BLaER1 treated with 17β-estradiol and CSF1 and Interleukin-3, amounts not matched to agents 10 nM and 100 nM (cell line): ENCODE measurements around the gene PI4KB.

Experiments
- H3K27ac ChIP-seq, 11 experiments: shearing (Covaris generic); formaldehyde crosslinking; 2 replicates each; pipeline ENCODE4 v1.8.1; 2022
- H3K27me3 ChIP-seq, 11 experiments: shearing (Covaris generic); formaldehyde crosslinking; 2 replicates each; pipeline ENCODE4 v1.8.1; 2022
- H3K36me3 ChIP-seq, 11 experiments: shearing (Covaris generic); formaldehyde crosslinking; 2 replicates each; pipeline ENCODE4 v1.8.1; 2022
- H3K4me1 ChIP-seq, 10 experiments: shearing (Covaris generic); formaldehyde crosslinking; 2 replicates each; pipeline ENCODE4 v1.8.1; 2022
- H3K4me2 ChIP-seq, 11 experiments: shearing (Covaris generic); formaldehyde crosslinking; 2 replicates each; pipeline ENCODE4 v1.8.1; 2022
- H3K4me3 ChIP-seq, 10 experiments: shearing (Covaris generic); formaldehyde crosslinking; 2 replicates each; pipeline ENCODE4 v1.8.1; 2022
- H3K9ac ChIP-seq, 11 experiments: shearing (Covaris generic); formaldehyde crosslinking; 2 replicates each; pipeline ENCODE4 v1.8.1; 2022
- H3K9me3 ChIP-seq, 11 experiments: shearing (Covaris generic); formaldehyde crosslinking; replicated peaks in 1 of 11; 2 replicates each; pipeline ENCODE4 v1.8.1; 2022
- H4K20me1 ChIP-seq, 11 experiments: shearing (Covaris generic); formaldehyde crosslinking; 2 replicates each; pipeline ENCODE4 v1.8.1; 2022
- Cebpa-rat ChIP-seq, 11 experiments: shearing (Covaris generic); IDR thresholded peaks; 2 replicates each; pipeline ENCODE4 v1.8.1; 2022

PI4KB gene

DNA sequence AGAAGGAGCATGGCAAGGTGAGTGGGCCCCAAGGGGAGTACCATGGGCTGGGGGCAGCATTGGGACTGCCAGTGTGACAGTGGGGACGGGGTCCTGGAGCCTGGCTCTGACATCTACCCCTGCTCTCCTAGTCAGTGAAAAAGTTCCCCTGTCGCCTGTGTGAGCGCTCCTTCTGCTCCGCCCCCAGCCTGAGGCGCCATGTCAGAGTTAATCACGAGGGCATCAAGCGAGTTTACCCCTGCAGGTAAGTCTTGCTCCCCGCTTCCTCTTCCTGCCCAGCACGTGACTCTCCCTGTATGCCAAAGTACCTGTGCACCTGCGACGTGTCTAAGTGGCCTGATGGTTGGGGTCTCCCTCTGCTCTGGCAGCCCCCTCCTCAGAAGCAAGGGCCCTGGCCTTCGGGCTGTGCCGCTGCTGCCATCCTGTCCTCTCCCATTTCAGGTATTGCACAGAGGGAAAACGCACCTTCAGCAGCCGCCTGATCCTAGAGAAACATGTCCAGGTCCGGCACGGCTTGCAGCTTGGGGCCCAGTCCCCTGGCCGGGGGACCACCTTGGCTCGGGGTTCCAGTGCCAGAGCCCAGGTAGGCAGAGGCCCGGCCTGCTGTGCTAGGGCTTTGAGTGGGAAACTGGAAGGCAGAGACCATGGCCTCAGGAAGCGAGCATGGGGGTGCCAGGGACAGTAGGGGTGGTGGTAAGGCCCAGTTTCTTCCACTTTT is 37.1 kb downstream of the PI4KB start:
- peaks cover 47 to 97% (median 70%) of the 10 kb centered on the region in 11 experiments for H4K20me1 ChIP-seq
- no peaks in the 10 kb centered on the region for H3K9me3 ChIP-seq
- peak overlapping the region in 10 of 11 experiments; percentile 37 to 60 (median 50); a peak in 14 of 22 replicates for H3K9ac ChIP-seq
- no peak for TF ChIP-seq Cebpa-rat (IDR thresholded peaks at IDR 0.05)
- no peaks in the 10 kb centered on the region for H3K27me3 ChIP-seq
- H3K27ac ChIP-seq = peak overlapping the region in 8 of 11 experiments; percentile 17 to 61 (median 50); a peak in 14 of 22 replicates
- H3K4me1 ChIP-seq = peaks cover 50 to 75% (median 70%) of the 10 kb centered on the region in 10 experiments
- H3K36me3 ChIP-seq = peaks cover 85 to 97% (median 95%) of the 10 kb centered on the region in 11 experiments
- H3K4me2 ChIP-seq = peak overlapping the region; percentile 42 to 75 (median 61)
- H3K4me3 ChIP-seq = no peak overlapping the region; a peak in 1 of 20 replicates

DNA sequence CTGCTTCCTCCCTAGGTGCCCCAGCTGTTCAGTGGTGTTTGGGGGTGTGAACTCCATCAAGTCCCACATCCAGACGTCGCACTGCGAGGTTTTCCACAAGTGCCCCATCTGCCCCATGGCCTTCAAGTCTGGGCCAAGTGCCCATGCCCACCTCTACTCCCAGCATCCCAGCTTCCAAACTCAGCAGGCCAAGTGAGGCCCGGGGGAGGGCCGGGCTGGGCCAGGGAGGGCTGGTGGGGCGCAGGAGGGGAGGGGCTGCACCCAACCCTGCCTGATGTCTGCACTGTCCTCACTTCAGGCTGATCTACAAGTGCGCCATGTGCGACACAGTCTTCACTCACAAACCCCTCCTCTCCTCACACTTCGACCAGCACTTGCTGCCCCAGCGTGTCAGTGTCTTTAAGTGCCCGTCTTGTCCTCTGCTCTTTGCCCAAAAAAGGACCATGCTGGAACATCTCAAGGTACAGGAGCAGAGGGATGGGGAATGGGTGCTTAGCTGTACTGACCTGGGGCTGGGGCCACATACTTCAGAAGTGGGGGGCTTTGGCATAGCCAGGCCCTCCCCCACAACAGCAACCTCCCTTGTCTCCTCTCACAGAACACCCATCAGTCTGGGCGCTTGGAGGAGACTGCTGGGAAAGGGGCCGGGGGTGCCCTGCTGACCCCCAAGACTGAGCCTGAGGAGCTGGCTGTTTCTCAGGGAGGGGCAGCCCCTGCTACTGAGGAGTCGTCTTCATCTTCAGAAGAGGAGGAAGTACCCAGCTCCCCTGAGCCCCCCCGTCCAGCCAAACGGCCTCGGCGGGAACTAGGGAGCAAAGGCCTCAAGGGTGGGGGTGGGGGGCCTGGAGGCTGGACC is 37.9 kb downstream of the PI4KB start:
- H3K4me2 ChIP-seq = peak overlapping the region; percentile 42 to 75 (median 61)
- no peak overlapping the region; a peak in 1 of 20 replicates for H3K4me3 ChIP-seq
- peak overlapping the region; percentile 11 to 60 (median 50); a peak in 15 of 22 replicates for H3K9ac ChIP-seq
- TF ChIP-seq Cebpa-rat (IDR thresholded peaks at IDR 0.05) = no peak
- H4K20me1 ChIP-seq = peaks cover 55 to 97% (median 78%) of the 10 kb centered on the region in 11 experiments
- H3K36me3 ChIP-seq = peaks cover 84 to 97% (median 93%) of the 10 kb centered on the region in 11 experiments
- H3K9me3 ChIP-seq = no peaks in the 10 kb centered on the region
- H3K27ac ChIP-seq = peak overlapping the region in 8 of 11 experiments; percentile 17 to 61 (median 45); a peak in 14 of 22 replicates
- H3K4me1 ChIP-seq = peaks cover 51 to 75% (median 68%) of the 10 kb centered on the region in 10 experiments
- H3K27me3 ChIP-seq = no peaks in the 10 kb centered on the region

DNA sequence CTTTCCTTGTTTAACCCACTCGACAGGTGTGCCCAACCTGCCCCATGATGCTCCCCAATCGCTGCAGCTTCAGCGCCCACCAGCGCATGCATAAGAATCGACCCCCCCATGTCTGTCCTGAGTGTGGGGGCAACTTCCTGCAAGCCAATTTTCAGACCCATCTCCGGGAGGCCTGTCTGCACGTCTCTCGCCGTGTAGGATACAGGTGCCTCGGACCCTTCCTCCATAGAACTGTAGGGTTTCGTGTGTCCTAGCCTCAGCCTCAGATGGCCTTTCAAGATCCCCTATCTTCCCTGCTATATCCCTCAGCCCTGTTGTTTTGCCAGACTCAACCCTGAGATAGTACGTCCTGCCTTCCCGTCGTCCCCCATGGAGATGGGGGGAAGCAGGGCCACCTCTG is 38.7 kb downstream of the PI4KB start:
- H3K4me1 ChIP-seq = peaks cover 51 to 75% (median 68%) of the 10 kb centered on the region in 10 experiments
- no peak for TF ChIP-seq Cebpa-rat (IDR thresholded peaks at IDR 0.05)
- no peak overlapping the region for H3K4me3 ChIP-seq
- H3K9ac ChIP-seq = peak overlapping the region in 3 of 11 experiments; percentile 6 to 60 (median 55); a peak in 2 of 22 replicates
- no peaks in the 10 kb centered on the region for H3K27me3 ChIP-seq
- peaks cover 63 to 97% (median 83%) of the 10 kb centered on the region in 11 experiments for H4K20me1 ChIP-seq
- H3K4me2 ChIP-seq = peak overlapping the region in 9 of 11 experiments; percentile 19 to 75 (median 61); a peak in 15 of 22 replicates
- H3K36me3 ChIP-seq = peaks cover 76 to 92% (median 85%) of the 10 kb centered on the region in 11 experiments
- peak overlapping the region in 2 of 11 experiments; percentile 34 to 56; a peak in 2 of 22 replicates for H3K27ac ChIP-seq
- H3K9me3 ChIP-seq = no peaks in the 10 kb centered on the region

DNA sequence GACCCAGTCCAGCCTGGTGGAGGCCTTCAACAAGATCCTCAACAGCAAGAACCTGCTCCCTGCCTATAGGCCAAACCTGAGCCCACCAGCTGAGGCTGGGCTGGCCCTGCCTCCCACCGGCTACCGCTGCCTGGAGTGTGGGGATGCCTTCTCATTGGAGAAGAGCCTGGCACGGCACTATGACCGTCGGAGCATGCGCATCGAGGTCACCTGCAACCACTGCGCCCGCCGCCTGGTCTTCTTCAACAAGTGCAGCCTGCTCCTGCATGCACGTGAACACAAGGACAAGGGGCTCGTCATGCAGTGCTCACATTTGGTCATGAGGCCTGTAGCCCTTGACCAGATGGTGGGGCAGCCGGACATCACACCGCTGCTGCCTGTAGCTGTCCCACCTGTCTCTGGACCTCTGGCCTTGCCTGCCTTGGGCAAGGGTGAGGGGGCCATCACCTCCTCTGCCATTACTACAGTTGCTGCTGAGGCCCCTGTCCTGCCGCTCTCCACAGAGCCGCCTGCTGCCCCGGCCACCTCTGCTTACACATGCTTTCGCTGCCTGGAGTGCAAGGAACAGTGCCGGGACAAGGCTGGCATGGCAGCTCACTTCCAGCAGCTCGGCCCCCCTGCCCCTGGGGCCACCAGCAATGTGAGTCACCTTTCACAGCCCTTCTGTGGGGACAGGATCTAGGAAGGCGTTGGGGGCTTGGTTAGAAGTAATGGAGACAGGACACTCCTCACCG is 39.3 kb downstream of the PI4KB start:
- Histone ChIP-seq H3K4me1 (peaks cover 48 to 75% (median 68%) of the 10 kb centered on the region in 10 experiments), H3K4me3 (no peak overlapping the region), H3K27ac (no peak overlapping the region), H3K9ac (no peak overlapping the region), H3K4me2 (peak overlapping the region in 6 of 11 experiments; percentile 58 to 75 (median 66); a peak in 4 of 22 replicates), H4K20me1 (peaks cover 63 to 97% (median 82%) of the 10 kb centered on the region in 11 experiments), H3K36me3 (peaks cover 72 to 86% (median 79%) of the 10 kb centered on the region in 11 experiments), H3K27me3 (no peaks in the 10 kb centered on the region), H3K9me3 (no peaks in the 10 kb centered on the region)
- no peak for TF ChIP-seq Cebpa-rat (IDR thresholded peaks at IDR 0.05)

DNA sequence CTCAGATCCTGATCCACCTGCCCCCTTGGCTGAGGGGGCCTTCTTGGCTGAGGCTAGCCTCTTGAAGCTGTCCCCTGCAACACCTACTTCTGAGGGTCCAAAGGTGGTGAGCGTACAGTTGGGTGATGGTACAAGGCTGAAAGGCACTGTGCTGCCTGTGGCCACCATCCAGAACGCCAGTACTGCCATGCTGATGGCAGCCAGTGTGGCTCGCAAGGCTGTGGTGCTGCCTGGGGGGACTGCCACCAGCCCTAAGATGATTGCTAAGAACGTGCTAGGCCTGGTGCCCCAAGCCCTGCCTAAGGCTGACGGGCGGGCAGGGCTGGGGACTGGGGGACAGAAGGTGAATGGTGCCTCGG is 39.9 kb downstream of the PI4KB start:
- Histone ChIP-seq H4K20me1 (peaks cover 60 to 91% (median 81%) of the 10 kb centered on the region in 11 experiments), H3K4me1 (peaks cover 41 to 69% (median 62%) of the 10 kb centered on the region in 10 experiments), H3K9ac (no peak overlapping the region), H3K27me3 (no peaks in the 10 kb centered on the region), H3K36me3 (peaks cover 68 to 80% (median 76%) of the 10 kb centered on the region in 11 experiments), H3K4me3 (no peak overlapping the region), H3K27ac (no peak overlapping the region), H3K4me2 (no peak overlapping the region), H3K9me3 (no peaks in the 10 kb centered on the region)
- no peak for TF ChIP-seq Cebpa-rat (IDR thresholded peaks at IDR 0.05)

DNA sequence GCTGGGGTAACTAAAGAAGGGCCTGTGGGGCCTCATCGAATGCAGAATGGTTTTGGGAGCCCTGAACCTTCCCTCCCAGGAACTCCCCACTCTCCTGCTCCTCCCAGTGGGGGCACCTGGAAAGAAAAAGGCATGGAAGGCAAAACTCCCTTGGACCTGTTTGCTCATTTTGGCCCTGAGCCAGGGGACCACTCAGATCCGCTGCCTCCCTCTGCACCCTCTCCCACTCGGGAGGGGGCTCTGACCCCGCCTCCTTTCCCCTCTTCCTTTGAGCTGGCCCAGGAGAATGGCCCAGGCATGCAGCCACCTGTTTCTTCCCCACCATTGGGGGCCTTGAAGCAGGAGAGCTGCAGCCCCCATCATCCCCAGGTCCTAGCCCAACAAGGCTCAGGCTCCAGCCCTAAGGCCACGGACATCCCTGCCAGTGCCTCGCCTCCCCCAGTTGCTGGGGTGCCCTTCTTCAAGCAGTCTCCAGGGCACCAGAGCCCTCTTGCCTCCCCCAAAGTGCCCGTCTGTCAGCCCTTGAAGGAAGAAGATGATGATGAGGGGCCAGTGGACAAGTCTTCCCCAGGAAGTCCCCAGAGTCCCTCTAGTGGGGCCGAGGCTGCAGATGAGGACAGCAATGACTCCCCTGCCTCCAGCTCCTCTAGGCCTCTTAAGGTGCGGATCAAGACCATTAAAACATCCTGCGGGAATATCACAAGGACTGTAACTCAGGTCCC is 40.4 kb downstream of the PI4KB start:
- Histone ChIP-seq H3K9me3 (no peaks in the 10 kb centered on the region), H3K36me3 (peaks cover 68 to 74% (median 70%) of the 10 kb centered on the region in 11 experiments), H3K27ac (peak overlapping the region in 1 of 11 experiments; percentile 32; a peak in 1 of 22 replicates), H3K27me3 (no peaks in the 10 kb centered on the region), H3K4me1 (peaks cover 36 to 64% (median 57%) of the 10 kb centered on the region in 10 experiments), H4K20me1 (peaks cover 60 to 86% (median 81%) of the 10 kb centered on the region in 11 experiments), H3K9ac (peak overlapping the region in 1 of 11 experiments; percentile 30; a peak in 1 of 22 replicates), H3K4me3 (no peak overlapping the region), H3K4me2 (no peak overlapping the region)
- TF ChIP-seq Cebpa-rat (IDR thresholded peaks at IDR 0.05) = no peak

DNA sequence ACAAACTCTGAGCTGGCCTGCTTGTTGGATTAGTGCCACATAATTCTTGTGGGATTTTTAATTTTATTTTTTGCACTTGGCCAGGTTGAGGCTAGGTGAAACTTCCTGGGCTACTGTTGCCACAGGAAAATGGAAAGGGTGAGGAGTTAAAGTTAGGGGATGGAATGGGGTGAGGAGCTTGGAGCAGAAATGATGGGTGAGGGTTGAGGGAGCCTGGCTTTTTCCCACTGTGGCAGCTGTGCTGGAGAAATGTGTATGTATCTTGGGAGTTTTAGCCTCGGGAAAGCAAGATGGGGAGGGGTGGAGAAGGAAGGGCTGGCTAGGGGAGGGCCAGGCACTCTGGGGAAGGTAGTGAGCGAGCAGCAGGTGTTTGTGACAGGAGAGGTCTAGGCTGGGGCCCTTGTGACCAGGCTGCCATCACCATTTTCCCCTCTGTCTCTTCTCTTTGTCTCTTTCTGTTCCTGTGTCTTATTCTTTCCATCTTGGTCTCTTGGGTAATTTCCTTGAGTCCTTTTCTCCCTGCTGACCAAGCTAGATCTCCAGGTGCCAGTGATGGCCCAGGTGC is 43.1 kb downstream of the PI4KB start:
- peak overlapping the region; percentile 93 to 100 (median 97) for H3K4me2 ChIP-seq
- H3K36me3 ChIP-seq = peaks cover 45 to 51% (median 47%) of the 10 kb centered on the region in 11 experiments
- TF ChIP-seq Cebpa-rat (IDR thresholded peaks at IDR 0.05) = no peak
- H3K27ac ChIP-seq = peak overlapping the region in 7 of 11 experiments; percentile 28 to 96 (median 93); a peak in 7 of 22 replicates
- H3K4me1 ChIP-seq = peaks cover 33 to 58% (median 48%) of the 10 kb centered on the region in 10 experiments
- H3K27me3 ChIP-seq = no peaks in the 10 kb centered on the region
- H4K20me1 ChIP-seq = peaks cover 40 to 64% (median 58%) of the 10 kb centered on the region in 11 experiments
- no peaks in the 10 kb centered on the region for H3K9me3 ChIP-seq
- H3K9ac ChIP-seq = peak overlapping the region; percentile 89 to 97 (median 92); a peak in 18 of 22 replicates
- peak overlapping the region in 7 of 10 experiments; percentile 71 to 91 (median 87); a peak in 12 of 20 replicates for H3K4me3 ChIP-seq
